ENCODE results near the gene ZNF441.
"Not testable (repeated sequence)": the region's sequence is repeated elsewhere in the genome, so short reads cannot be mapped to it uniquely, and the experiment has no call there.

ZNF441 gene

GRCh38 chr19:11766597-11767591, at the start of gene ZNF441:
TSS of gene ZNF441 (plus strand) at chr19:11767000. CDS start at chr19:11767194, 194 bp downstream.
- peak; percentile 84 for DNase-seq

GRCh38 chr19:11721681-11722080, 45.1 kb upstream of the ZNF441 start:
- DNase-seq = no peak

- no peak for DNase-seq
Measured at GRCh38 chr19:11722414-11722813, 44.4 kb upstream of the ZNF441 start.

- DNase-seq = no peak
Measured at GRCh38 chr19:11729586-11729985, 37.2 kb upstream of the ZNF441 start.

GRCh38 chr19:11735375-11735774, 31.4 kb upstream of the ZNF441 start:
- no peak for DNase-seq

GRCh38 chr19:11736696-11737095, 30.1 kb upstream of the ZNF441 start:
- no peak for DNase-seq

- no peak for DNase-seq
Measured at GRCh38 chr19:11737964-11738745, 28.6 kb upstream of the ZNF441 start.

- peak; percentile 95 for DNase-seq
Measured at GRCh38 chr19:11738746-11739620, 27.8 kb upstream of the ZNF441 start, which contains the start of gene ZNF823. TSS of gene ZNF823 (minus strand) at chr19:11738946. CDS start at chr19:11738819, 127 bp downstream.

GRCh38 chr19:11745869-11746268, 20.9 kb upstream of the ZNF441 start:
- DNase-seq = no peak

- no peak for DNase-seq
Measured at GRCh38 chr19:11747277-11747676, 19.5 kb upstream of the ZNF441 start.

GRCh38 chr19:11749751-11750150, 17.0 kb upstream of the ZNF441 start:
- no peak for DNase-seq

GRCh38 chr19:11752244-11752736, 14.5 kb upstream of the ZNF441 start:
- DNase-seq = no peak

- no peak for DNase-seq
Measured at GRCh38 chr19:11754663-11755062, 12.1 kb upstream of the ZNF441 start.

- no peak for DNase-seq
Measured at GRCh38 chr19:11756965-11757364, 9.8 kb upstream of the ZNF441 start.

- no peak for DNase-seq
Measured at GRCh38 chr19:11759805-11760204, 7.0 kb upstream of the ZNF441 start.

- DNase-seq = no peak
Measured at GRCh38 chr19:11763117-11763516, 3.7 kb upstream of the ZNF441 start.

GRCh38 chr19:11763611-11764010, 3.2 kb upstream of the ZNF441 start:
- no peak for DNase-seq

- DNase-seq = no peak
Measured at GRCh38 chr19:11767633-11768133, 883 bp downstream of the ZNF441 start.

- DNase-seq = no peak
Measured at GRCh38 chr19:11769995-11770394, 3.2 kb downstream of the ZNF441 start.

GRCh38 chr19:11771520-11771919, 4.7 kb downstream of the ZNF441 start:
- not testable (repeated sequence) for DNase-seq

- not testable (repeated sequence) for DNase-seq
Measured at GRCh38 chr19:11776669-11777068, 9.9 kb downstream of the ZNF441 start.

- no peak for DNase-seq
Measured at GRCh38 chr19:11780431-11781020, 13.7 kb downstream of the ZNF441 start.

Measured in DMS 273 treated with DMSO at 0.1 percent for 48 hours (cell line).